Spleen (tissue), 11 donors: ENCODE measurements around the gene TANGO6. TPM values are rescaled to one million over a fixed set of nuclear protein-coding genes. Genes with fewer than 3 reads are reported as not detected.

Source experiments
- DNase-seq: peaks from one replicate; pipeline ENCODE4 v3.0.0-alpha.2; 2020
- H3K27ac ChIP-seq, 8 donors: fragments of 200-600 bp; sonication (generic) in 7 of 8; 1 replicate in 4 of 8; 2 replicates in 4 of 8; pipeline versions ENCODE4 v1.5.0 to v1.8.0; 2016 to 2021; ENCODE audit warnings: inconsistent platforms in 4 of 8, mild to moderate bottlenecking in 4 of 8, moderate library complexity in 1 of 8
- H3K27me3 ChIP-seq, 7 donors: fragments of 200-600 bp; sonication (generic) in 6 of 7; replicated peaks in 1 of 7; 1 replicate in 4 of 7; 2 replicates in 3 of 7; pipeline versions ENCODE4 v1.5.0 to v1.8.0; 2016 to 2021; ENCODE audit warnings: inconsistent platforms in 3 of 7, mild to moderate bottlenecking in 1 of 7
- H3K36me3 ChIP-seq, 6 donors: fragments of 200-600 bp; sonication (generic) in 5 of 6; 1 replicate in 4 of 6; 2 replicates in 2 of 6; pipeline versions ENCODE4 v1.5.0 to v1.8.0; 2016 to 2021; ENCODE audit warnings: inconsistent platforms in 2 of 6
- H3K4me1 ChIP-seq, 6 donors: fragments of 200-600 bp; sonication (generic) in 5 of 6; 1 replicate in 3 of 6; 2 replicates in 3 of 6; pipeline versions ENCODE4 v1.5.0 to v1.8.0; 2016 to 2021; ENCODE audit warnings: inconsistent platforms in 3 of 6
- H3K4me3 ChIP-seq, 8 donors: fragments of 200-600 bp; sonication (generic) in 7 of 8; 1 replicate in 4 of 8; 2 replicates in 4 of 8; pipeline versions ENCODE4 v1.5.0 to v1.8.0; 2016 to 2021; ENCODE audit warnings: inconsistent platforms in 4 of 8, mild to moderate bottlenecking in 4 of 8, moderate library complexity in 2 of 8
- H3K9me3 ChIP-seq, 8 donors: fragments of 200-600 bp; sonication (generic) in 7 of 8; 1 replicate in 4 of 8; 2 replicates in 4 of 8; pipeline versions ENCODE4 v1.5.0 to v1.8.0; 2016 to 2021; ENCODE audit warnings: inconsistent platforms in 4 of 8
- CTCF ChIP-seq, 11 experiments: fragments of 200-600 bp in 7 of 11; fragments of 450-650 bp in 4 of 11; sonication (generic) in 4 of 11; IDR thresholded peaks in 8 of 11; conservative IDR thresholded peaks in 3 of 11; 1 replicate in 7 of 11; 2 replicates in 4 of 11; pipeline versions ENCODE4 v1.4.0 to v1.8.0; 2016 to 2021; ENCODE audit warnings: antibody characterized with exemption in 11 of 11, inconsistent platforms in 4 of 11, mild to moderate bottlenecking in 1 of 11
- POLR2A ChIP-seq, 3 donors: fragments of 450-650 bp; IDR thresholded peaks; one replicate each; pipeline ENCODE4 v1.5.1; 2017; ENCODE audit warnings: antibody characterized with exemption in 3 of 3, mild to moderate bottlenecking in 1 of 3
- POLR2AphosphoS5 ChIP-seq, 3 donors: sonication (generic); formaldehyde crosslinking; IDR thresholded peaks; one replicate each; pipeline ENCODE4 v1.5.1; 2017; ENCODE audit warnings: antibody characterized with exemption in 3 of 3
- WGBS, 5 donors: extraction: QIAGEN DNeasy Blood & Tissue Kit in 3 of 5; methylation state at CpG; one replicate each; pipeline versions ENCODE4 v1.1.5 to v1.1.7; 2013 to 2018; 5-methylcytosine and 5-hydroxymethylcytosine counted together
- intact Hi-C: fragments of 100-400 bp; cut with DNase I; formaldehyde crosslinking; loops from one replicate; pipeline ENCODE4 v1.15.0; 2023; ENCODE audit warnings: low total_unique reads
- polyA plus RNA-seq, 3 donors: library from polyadenylated mRNA; stranded (reverse); fragments of 200-250 nt; gene quantifications; one replicate each; pipeline ENCODE4 v1.2.1, GENCODE V29; 2013
- total RNA-seq, 7 donors: library from RNA; depleted of rRNA in 3 of 7; stranded (reverse); fragments of >200 nt in 3 of 7; fragmentation: NEBNext Ultra II Directional in 4 of 7; extraction: Animal tissue kit (Norgen Biotek cat#: 25700) in 4 of 7; gene quantifications; one replicate each; pipeline versions ENCODE4 v1.1.0 to v1.2.1, GENCODE V29; 2016 to 2021
- donor health status: healthy with polysubstance abuse.
- donor health status: DM: no; HTN: no; CAD: no; lungs with moderate emphysema.
- donor health status: DM: no; HTN: no; CAD: no.
- donor health status: Bipolar disorder and iron deficiency.
- donor health status: healthy.
- donor health status: DM: no; HTN: no; CAD: no.
- donor health status: DM: yes; HTN: yes; CAD: no.

TANGO6 gene
- total and polyA plus RNA-seq, 10 donors, result 1.9 to 35.2 (median 23.0) TPM

- intact Hi-C loops, result no loop called here
- Histone ChIP-seq H3K4me3 (no peak overlapping the region), H3K9me3 (no peaks in the 10 kb centered on the region), H3K36me3 (peaks cover 0 to 16% (median 0%) of the 10 kb centered on the region in 6 donors), H3K27me3 (no peaks in the 10 kb centered on the region), H3K27ac (no peak overlapping the region), H3K4me1 (no peaks in the 10 kb centered on the region)
- DNase-seq, result no peak
- no peak for TF ChIP-seq POLR2A (IDR thresholded peaks at IDR 0.05)
- no peak for TF ChIP-seq CTCF (IDR thresholded peaks at IDR 0.05 in 8 of 11, conservative IDR thresholded peaks at IDR 0.05 in 3 of 11)
- TF ChIP-seq POLR2AphosphoS5 (IDR thresholded peaks at IDR 0.05), result no peak
Measured at GRCh38 chr16:69013991-69014390, 170.7 kb downstream of the TANGO6 start.

- Histone ChIP-seq H3K27ac (no peak overlapping the region), H3K4me3 (no peak overlapping the region), H3K27me3 (no peaks in the 10 kb centered on the region), H3K36me3 (peaks cover 0 to 16% (median 0%) of the 10 kb centered on the region in 6 donors), H3K4me1 (no peaks in the 10 kb centered on the region), H3K9me3 (no peaks in the 10 kb centered on the region)
- intact Hi-C loops, result no loop called here
- DNase-seq, result no peak
- TF ChIP-seq CTCF (IDR thresholded peaks at IDR 0.05 in 8 of 11, conservative IDR thresholded peaks at IDR 0.05 in 3 of 11) (no peak), POLR2AphosphoS5 (IDR thresholded peaks at IDR 0.05) (no peak), POLR2A (IDR thresholded peaks at IDR 0.05) (no peak)
Measured at GRCh38 chr16:69014811-69015210, 171.5 kb downstream of the TANGO6 start.

GRCh38 chr16:69017036-69017783, 173.9 kb downstream of the TANGO6 start:
- H3K4me3 ChIP-seq, result no peak overlapping the region
- H3K9me3 ChIP-seq, result no peaks in the 10 kb centered on the region
- no peak overlapping the region for H3K27ac ChIP-seq
- TF ChIP-seq POLR2AphosphoS5 (IDR thresholded peaks at IDR 0.05) (no peak), CTCF (IDR thresholded peaks at IDR 0.05 in 8 of 11, conservative IDR thresholded peaks at IDR 0.05 in 3 of 11) (no peak), POLR2A (IDR thresholded peaks at IDR 0.05) (no peak)
- no peaks in the 10 kb centered on the region for H3K4me1 ChIP-seq
- no peaks in the 10 kb centered on the region for H3K27me3 ChIP-seq
- peaks cover 0 to 14% (median 0%) of the 10 kb centered on the region in 6 donors for H3K36me3 ChIP-seq
- intact Hi-C loops, result no loop called here
- no peak for DNase-seq
- WGBS, 5 donors, result 81 to 92% (median 85%) methylated on average over 2 of the region's 2 CpGs

GRCh38 chr16:69019811-69020210, 176.5 kb downstream of the TANGO6 start:
- H3K4me3 ChIP-seq, result no peak overlapping the region
- no peaks in the 10 kb centered on the region for H3K27me3 ChIP-seq
- intact Hi-C loops, result no loop called here
- no peak for TF ChIP-seq CTCF (IDR thresholded peaks at IDR 0.05 in 8 of 11, conservative IDR thresholded peaks at IDR 0.05 in 3 of 11)
- no peak for TF ChIP-seq POLR2AphosphoS5 (IDR thresholded peaks at IDR 0.05)
- no peak for TF ChIP-seq POLR2A (IDR thresholded peaks at IDR 0.05)
- 93 to 97% (median 94%) methylated on average over 1 of the region's 1 CpG for WGBS, 5 donors
- no peak for DNase-seq
- H3K27ac ChIP-seq, result no peak overlapping the region
- H3K4me1 ChIP-seq, result no peaks in the 10 kb centered on the region
- H3K36me3 ChIP-seq, result peaks cover 0 to 31% (median 20%) of the 10 kb centered on the region in 6 donors
- no peaks in the 10 kb centered on the region for H3K9me3 ChIP-seq
